Lower leg skin (tissue), 4 donors: ENCODE measurements around the gene CNTNAP5. TPM values are rescaled to one million over a fixed set of nuclear protein-coding genes. Genes with fewer than 3 reads are reported as not detected.
"Not testable (repeated sequence)": the region's sequence is repeated elsewhere in the genome, so short reads cannot be mapped to it uniquely, and the experiment has no call there.

Experiments used
- DNase-seq, 2 donors: peaks; one replicate each; pipeline ENCODE4 v3.0.0-alpha.2; 2019; ENCODE audit warnings: low spot score in 2 of 2
- H3K4me3 ChIP-seq: fragments of 200-600 bp; sonication (generic); 2 replicates; pipeline ENCODE4 v1.5.1; 2017; ENCODE audit warnings: mild to moderate bottlenecking, low read depth; ENCODE audit not compliant: poor library complexity, severe bottlenecking
- POLR2A ChIP-seq, 2 donors: fragments of 450-650 bp; IDR thresholded peaks; one replicate each; pipeline ENCODE4 v1.6.1; 2016 to 2017; ENCODE audit warnings: antibody characterized with exemption in 2 of 2, mild to moderate bottlenecking in 1 of 2, moderate library complexity in 1 of 2
- WGBS, 2 donors: methylation state at CpG; one replicate each; pipeline ENCODE4 v1.1.5; 2018; 5-methylcytosine and 5-hydroxymethylcytosine counted together
- intact Hi-C: fragments of 100-400 bp; cut with DNase I; formaldehyde crosslinking; loops from one replicate; pipeline ENCODE4 v1.15.0; 2023; ENCODE audit warnings: low total_unique reads
- total RNA-seq, 4 donors: library from RNA; depleted of rRNA; stranded (reverse); fragments of >200 nt; gene quantifications; one replicate each; pipeline ENCODE4 v1.1.0, GENCODE V29; 2016
- TF ChIP-seq, protein P1 (sequence below), 3 donors: fragments of 450-650 bp; IDR thresholded peaks; one replicate each; pipeline ENCODE4 v1.5.1; 2016; ENCODE audit warnings: antibody characterized with exemption in 3 of 3, mild to moderate bottlenecking in 3 of 3, moderate library complexity in 2 of 3

The CNTNAP5 gene
- total RNA-seq, 4 donors from 2014 or later: not detected

GRCh38 chr2:124380221-124380749, 355.2 kb downstream of the CNTNAP5 start:
- no peak overlapping the region for H3K4me3 ChIP-seq
- no peak for DNase-seq
- intact Hi-C loops: no loop called here
- no peak for TF ChIP-seq POLR2A (IDR thresholded peaks at IDR 0.05)
- TF ChIP-seq, protein P1, sequence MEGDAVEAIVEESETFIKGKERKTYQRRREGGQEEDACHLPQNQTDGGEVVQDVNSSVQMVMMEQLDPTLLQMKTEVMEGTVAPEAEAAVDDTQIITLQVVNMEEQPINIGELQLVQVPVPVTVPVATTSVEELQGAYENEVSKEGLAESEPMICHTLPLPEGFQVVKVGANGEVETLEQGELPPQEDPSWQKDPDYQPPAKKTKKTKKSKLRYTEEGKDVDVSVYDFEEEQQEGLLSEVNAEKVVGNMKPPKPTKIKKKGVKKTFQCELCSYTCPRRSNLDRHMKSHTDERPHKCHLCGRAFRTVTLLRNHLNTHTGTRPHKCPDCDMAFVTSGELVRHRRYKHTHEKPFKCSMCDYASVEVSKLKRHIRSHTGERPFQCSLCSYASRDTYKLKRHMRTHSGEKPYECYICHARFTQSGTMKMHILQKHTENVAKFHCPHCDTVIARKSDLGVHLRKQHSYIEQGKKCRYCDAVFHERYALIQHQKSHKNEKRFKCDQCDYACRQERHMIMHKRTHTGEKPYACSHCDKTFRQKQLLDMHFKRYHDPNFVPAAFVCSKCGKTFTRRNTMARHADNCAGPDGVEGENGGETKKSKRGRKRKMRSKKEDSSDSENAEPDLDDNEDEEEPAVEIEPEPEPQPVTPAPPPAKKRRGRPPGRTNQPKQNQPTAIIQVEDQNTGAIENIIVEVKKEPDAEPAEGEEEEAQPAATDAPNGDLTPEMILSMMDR (IDR thresholded peaks at IDR 0.05): no peak
- 41 to 46% methylated on average over 3 of the region's 3 CpGs for WGBS, 2 donors

- no peak overlapping the region for H3K4me3 ChIP-seq
- TF ChIP-seq, protein P1 (IDR thresholded peaks at IDR 0.05): no peak
- TF ChIP-seq POLR2A (IDR thresholded peaks at IDR 0.05): no peak
- WGBS, 2 donors: 72 to 80% methylated on average over 1 of the region's 1 CpG
- no peak for DNase-seq
- intact Hi-C loops: no loop called here
Measured at GRCh38 chr2:124382067-124382618, 357.1 kb downstream of the CNTNAP5 start.

DNA sequence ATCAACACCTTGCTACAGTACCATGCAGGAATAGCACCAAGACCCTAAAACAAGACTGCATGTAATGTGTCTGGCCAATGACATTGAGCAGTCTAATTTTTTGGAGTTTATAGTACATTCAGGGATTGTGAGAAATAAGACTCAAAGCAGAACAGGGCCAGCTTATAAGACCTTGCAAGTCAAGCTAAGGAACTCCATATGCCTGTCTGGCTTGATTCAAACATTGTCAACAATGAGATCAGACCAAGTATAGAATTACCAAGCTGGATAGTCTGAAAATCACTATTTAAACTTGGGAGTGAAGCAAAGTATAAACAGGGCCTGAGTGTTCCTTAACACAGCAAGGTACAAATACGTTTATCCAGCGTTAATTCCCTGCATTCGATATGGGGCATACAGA, 370.9 kb downstream of the CNTNAP5 start:
- WGBS, 2 donors: 66 to 76% methylated on average over 3 of the region's 3 CpGs
- intact Hi-C loops: no loop called here
- H3K4me3 ChIP-seq: no peak overlapping the region
- TF ChIP-seq, protein P1 (IDR thresholded peaks at IDR 0.05): no peak
- no peak for TF ChIP-seq POLR2A (IDR thresholded peaks at IDR 0.05)
- DNase-seq: no peak

- intact Hi-C loops: no loop called here
- no peak for DNase-seq
- no peak for TF ChIP-seq POLR2A (IDR thresholded peaks at IDR 0.05)
- TF ChIP-seq, protein P1 (IDR thresholded peaks at IDR 0.05): no peak
- WGBS, 2 donors: 91% methylated on average over 3 of the region's 3 CpGs
- no peak overlapping the region for H3K4me3 ChIP-seq
Measured at GRCh38 chr2:124402274-124402673, 377.2 kb downstream of the CNTNAP5 start.

DNA sequence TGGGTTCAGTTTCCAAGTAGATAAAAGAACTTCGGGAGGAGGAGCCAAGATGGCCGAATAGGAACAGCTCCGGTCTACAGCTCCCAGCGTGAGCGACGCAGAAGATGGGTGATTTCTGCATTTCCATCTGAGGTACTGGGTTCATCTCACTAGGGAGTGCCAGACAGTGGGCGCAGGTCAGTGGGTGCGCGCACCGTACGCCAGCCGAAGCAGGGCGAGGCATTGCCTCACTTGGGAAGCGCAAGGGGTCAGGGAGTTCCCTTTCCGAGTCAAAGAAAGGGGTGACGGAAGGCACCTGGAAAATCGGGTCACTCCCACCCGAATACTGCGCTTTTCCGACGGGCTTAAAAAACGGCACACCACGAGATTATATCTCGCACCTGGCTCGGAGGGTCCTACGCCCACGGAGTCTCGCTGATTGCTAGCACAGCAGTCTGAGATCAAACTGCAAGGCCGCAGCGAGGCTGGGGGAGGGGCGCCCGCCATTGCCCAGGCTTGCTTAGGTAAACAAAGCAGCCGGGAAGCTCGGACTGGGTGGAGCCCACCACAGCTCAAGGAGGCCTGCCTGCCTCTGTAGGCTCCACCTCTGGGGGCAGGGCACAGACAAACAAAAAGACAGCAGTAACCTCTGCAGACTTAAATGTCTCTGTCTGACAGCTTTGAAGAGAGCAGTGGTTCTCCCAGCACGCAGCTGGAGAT, 382.9 kb downstream of the CNTNAP5 start:
- H3K4me3 ChIP-seq, intact Hi-C loops, DNase-seq: not testable (repeated sequence)
- WGBS, 2 donors: 87 to 93% methylated on average over 30 to 33 of the region's 35 CpGs

DNA sequence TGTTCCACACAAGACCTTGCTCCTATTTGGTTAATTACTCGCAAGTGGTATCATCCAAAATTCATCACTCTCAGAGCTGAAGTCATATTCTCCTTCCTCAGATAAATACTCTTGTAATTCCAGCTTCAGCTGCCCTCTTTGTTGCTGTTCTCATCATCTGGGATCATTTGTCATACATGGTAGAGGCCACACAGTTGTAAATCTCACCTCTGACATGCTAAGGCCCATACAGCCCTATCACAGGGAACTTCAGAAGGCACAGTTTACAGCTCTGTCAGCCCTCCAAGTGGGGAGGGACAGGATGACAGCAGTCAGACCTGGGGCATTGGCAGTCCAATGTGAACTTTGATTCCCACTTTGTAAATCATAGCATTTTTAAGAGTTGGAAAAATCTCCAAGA, 399.0 kb downstream of the CNTNAP5 start:
- no peak for TF ChIP-seq POLR2A (IDR thresholded peaks at IDR 0.05)
- TF ChIP-seq, protein P1 (IDR thresholded peaks at IDR 0.05): no peak
- intact Hi-C loops: no loop called here
- DNase-seq: no peak
- no peak overlapping the region for H3K4me3 ChIP-seq
- WGBS, 2 donors: 91 to 94% methylated on average over 1 of the region's 1 CpG
